Measurements from ENCODE around the gene FAT1.
A peak's percentile ranks its signal among the peaks of the same experiment; 100 is the strongest.

FAT1 gene

GRCh38 chr4:186563761-186564160, 159.9 kb downstream of the FAT1 start:
- no peak overlapping the region for H3K4me3 ChIP-seq (ENCODE audit: low read depth, low read length)
- TF ChIP-seq MYC (IDR thresholded peaks at IDR 0.05; ENCODE audit: low read depth, low read length) = no peak
- TF ChIP-seq MAX (IDR thresholded peaks at IDR 0.05; ENCODE audit: low read depth, low read length) = no peak
- TF ChIP-seq, protein P1, sequence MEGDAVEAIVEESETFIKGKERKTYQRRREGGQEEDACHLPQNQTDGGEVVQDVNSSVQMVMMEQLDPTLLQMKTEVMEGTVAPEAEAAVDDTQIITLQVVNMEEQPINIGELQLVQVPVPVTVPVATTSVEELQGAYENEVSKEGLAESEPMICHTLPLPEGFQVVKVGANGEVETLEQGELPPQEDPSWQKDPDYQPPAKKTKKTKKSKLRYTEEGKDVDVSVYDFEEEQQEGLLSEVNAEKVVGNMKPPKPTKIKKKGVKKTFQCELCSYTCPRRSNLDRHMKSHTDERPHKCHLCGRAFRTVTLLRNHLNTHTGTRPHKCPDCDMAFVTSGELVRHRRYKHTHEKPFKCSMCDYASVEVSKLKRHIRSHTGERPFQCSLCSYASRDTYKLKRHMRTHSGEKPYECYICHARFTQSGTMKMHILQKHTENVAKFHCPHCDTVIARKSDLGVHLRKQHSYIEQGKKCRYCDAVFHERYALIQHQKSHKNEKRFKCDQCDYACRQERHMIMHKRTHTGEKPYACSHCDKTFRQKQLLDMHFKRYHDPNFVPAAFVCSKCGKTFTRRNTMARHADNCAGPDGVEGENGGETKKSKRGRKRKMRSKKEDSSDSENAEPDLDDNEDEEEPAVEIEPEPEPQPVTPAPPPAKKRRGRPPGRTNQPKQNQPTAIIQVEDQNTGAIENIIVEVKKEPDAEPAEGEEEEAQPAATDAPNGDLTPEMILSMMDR (IDR thresholded peaks at IDR 0.05; ENCODE audit: low read depth, low read length) = no peak
- TF ChIP-seq POLR2A (IDR thresholded peaks at IDR 0.05; ENCODE audit: extremely low read depth, insufficient read length) = no peak
- DNase-seq (ENCODE audit: low read depth) = no peak

DNA sequence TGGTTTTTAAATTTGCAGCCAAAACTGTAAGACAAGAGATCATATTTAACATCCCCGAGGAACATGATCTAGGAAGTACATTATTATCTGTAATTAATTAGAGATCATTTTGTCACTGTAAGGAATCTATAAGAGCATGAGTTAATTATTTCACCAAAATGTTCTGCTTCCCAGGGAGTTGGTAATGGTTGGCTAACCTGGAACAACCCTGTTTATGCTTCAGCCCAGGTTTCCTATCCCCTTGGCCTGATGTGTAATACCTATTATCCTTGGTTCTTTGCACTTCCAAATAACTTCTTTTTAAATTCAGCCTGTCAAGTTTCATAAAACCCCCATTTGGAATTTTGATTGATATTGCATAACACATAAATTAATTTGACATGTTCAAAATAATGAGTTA, 161.9 kb downstream of the FAT1 start:
- DNase-seq (ENCODE audit: low read depth) = no peak
- no peak for TF ChIP-seq MAX (IDR thresholded peaks at IDR 0.05; ENCODE audit: low read depth, low read length)
- TF ChIP-seq, protein P1 (IDR thresholded peaks at IDR 0.05; ENCODE audit: low read depth, low read length) = no peak
- TF ChIP-seq POLR2A (IDR thresholded peaks at IDR 0.05; ENCODE audit: extremely low read depth, insufficient read length) = no peak
- no peak for TF ChIP-seq MYC (IDR thresholded peaks at IDR 0.05; ENCODE audit: low read depth, low read length)
- H3K4me3 ChIP-seq (ENCODE audit: low read depth, low read length) = no peak overlapping the region

- TF ChIP-seq, protein P1 (IDR thresholded peaks at IDR 0.05; ENCODE audit: low read depth, low read length) = no peak
- H3K4me3 ChIP-seq (ENCODE audit: low read depth, low read length) = no peak overlapping the region
- no peak for DNase-seq (ENCODE audit: low read depth)
Observed at GRCh38 chr4:186560647-186561046, 163.0 kb downstream of the FAT1 start.

- peak; percentile 40 for DNase-seq (ENCODE audit: low read depth)
Observed at GRCh38 chr4:186557486-186557885, 166.2 kb downstream of the FAT1 start.

DNA sequence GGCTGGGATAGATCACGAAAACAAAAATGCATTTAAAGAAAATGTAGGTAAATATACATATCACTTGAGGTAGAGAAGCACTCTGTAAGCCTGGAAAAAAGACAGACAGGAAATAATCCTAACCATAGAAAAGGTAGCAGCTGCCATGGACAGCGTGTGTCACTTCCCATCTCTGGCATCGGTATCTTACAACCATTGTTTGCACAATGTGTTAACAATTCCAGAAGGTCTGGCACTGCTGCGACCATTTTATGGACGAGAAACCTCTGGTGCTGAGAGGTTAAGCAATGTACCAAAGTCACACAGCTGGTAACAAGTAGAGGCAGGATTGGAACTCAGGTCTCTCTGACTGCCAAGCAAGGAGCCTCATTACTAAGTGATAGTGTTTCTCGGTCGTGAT, 166.6 kb downstream of the FAT1 start:
- TF ChIP-seq MYC (IDR thresholded peaks at IDR 0.05; ENCODE audit: low read depth, low read length) = no peak
- H3K4me3 ChIP-seq (ENCODE audit: low read depth, low read length) = no peak overlapping the region
- no peak for DNase-seq (ENCODE audit: low read depth)

More at GRCh38 chr4:186557486-186557885, 166.2 kb downstream of the FAT1 start:
- no peak overlapping the region for H3K4me3 ChIP-seq (ENCODE audit: low read depth, low read length)
- TF ChIP-seq MAX (IDR thresholded peaks at IDR 0.05; ENCODE audit: low read depth, low read length) (no peak), POLR2A (IDR thresholded peaks at IDR 0.05; ENCODE audit: extremely low read depth, insufficient read length) (no peak), MYC (IDR thresholded peaks at IDR 0.05; ENCODE audit: low read depth, low read length) (no peak)
- TF ChIP-seq, protein P1 (IDR thresholded peaks at IDR 0.05; ENCODE audit: low read depth, low read length) = no peak

DNA sequence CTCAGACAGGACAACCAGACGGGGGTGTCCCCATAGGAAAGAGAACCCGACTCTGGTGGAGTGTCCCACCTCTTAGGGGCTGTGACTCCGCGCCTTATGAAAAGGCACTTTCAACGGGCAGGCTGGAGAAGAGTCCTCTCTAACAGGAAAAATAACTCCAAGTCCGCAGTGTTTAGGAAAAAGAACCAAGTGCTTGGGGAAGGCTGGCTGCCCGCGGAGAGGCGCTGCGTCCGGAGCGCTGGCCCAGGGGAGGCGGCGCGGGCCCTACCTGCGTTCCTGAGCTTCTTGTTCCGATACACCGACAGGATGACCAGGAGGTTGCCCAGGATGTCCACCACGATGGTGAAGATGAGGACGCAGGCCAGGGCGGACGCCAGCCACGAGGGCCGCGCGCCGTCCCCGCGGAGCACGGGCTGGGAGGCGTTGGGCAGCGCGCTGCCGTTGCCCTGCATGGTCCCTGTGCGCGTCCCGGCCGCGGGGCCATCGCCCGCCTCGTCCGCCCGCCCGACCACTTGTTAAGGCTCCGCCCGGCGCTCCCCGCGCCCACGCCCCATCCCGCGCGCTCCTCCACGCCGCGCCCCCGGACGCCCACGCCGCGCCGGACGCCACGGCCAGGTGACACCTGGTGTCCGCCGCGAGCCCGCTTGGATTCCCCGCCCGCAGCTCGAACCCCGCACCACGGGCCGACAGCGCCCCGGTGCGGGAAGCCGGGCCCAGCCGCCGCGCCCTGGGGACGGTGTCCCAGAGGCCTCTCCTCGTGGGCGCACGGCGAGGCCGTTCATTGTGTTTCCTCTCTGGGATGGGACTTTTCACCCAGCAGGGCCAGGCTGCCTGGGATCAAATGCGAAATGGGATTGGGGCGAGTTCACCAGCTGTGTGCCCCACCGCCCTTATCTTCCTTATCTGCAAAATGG, 168.5 kb downstream of the FAT1 start, which contains the start of gene MTNR1A:
TSS of gene MTNR1A (minus strand) at position 654 of the 914 bp plus-strand sequence. CDS start at position 452, 202 bp downstream.
- DNase-seq (ENCODE audit: low read depth) = no peak
- TF ChIP-seq, protein P1 (IDR thresholded peaks at IDR 0.05; ENCODE audit: low read depth, low read length) = no peak
- TF ChIP-seq MYC (IDR thresholded peaks at IDR 0.05; ENCODE audit: low read depth, low read length) (no peak), MAX (IDR thresholded peaks at IDR 0.05; ENCODE audit: low read depth, low read length) (no peak), POLR2A (IDR thresholded peaks at IDR 0.05; ENCODE audit: extremely low read depth, insufficient read length) (no peak)
- no peak within 1 kb of the TSS for H3K4me3 ChIP-seq (ENCODE audit: low read depth, low read length)

All from NB4 (cell line).